Stimulated activated naive CD4-positive, alpha-beta T cell treated with Interleukin-2 at 50 U/mL for 16 hours (primary cell): ENCODE measurements around the gene OR5B3.
"Not testable (repeated sequence)": the region's sequence is repeated elsewhere in the genome, so short reads cannot be mapped to it uniquely, and the experiment has no call there.

Experiments used
- DNase-seq: peaks from one replicate; lab custom pipeline; 2025; lab: John Stamatoyannopoulos, UW

OR5B3 gene

GRCh38 chr11:58406774-58407173, at the start of gene OR5B3:
OR5B3 (minus strand) TSS chr11:58406874; CDS start chr11:58403409, 3,465 bp downstream.
- DNase-seq: no peak

GRCh38 chr11:58451585-58451984, 44.9 kb upstream of the OR5B3 start:
- no peak for DNase-seq

- DNase-seq: no peak
Observed at GRCh38 chr11:58446294-58446693, 39.6 kb upstream of the OR5B3 start.

- no peak for DNase-seq
Observed at GRCh38 chr11:58444300-58444699, 37.6 kb upstream of the OR5B3 start.

- DNase-seq: no peak
Observed at GRCh38 chr11:58442136-58442535, 35.5 kb upstream of the OR5B3 start, which contains the start of gene OR5B12. OR5B12 (minus strand) TSS chr11:58442236; CDS start chr11:58440151, 2,085 bp downstream.

- no peak for DNase-seq
Observed at GRCh38 chr11:58438486-58438885, 31.8 kb upstream of the OR5B3 start.

GRCh38 chr11:58434217-58434616, 27.5 kb upstream of the OR5B3 start:
- no peak for DNase-seq

GRCh38 chr11:58433638-58434203, 27.0 kb upstream of the OR5B3 start:
- DNase-seq: no peak

- DNase-seq: no peak
Observed at GRCh38 chr11:58429273-58429672, 22.6 kb upstream of the OR5B3 start.

GRCh38 chr11:58428021-58428420, 21.3 kb upstream of the OR5B3 start, which contains the start of gene OR5B2:
OR5B2 (minus strand) TSS chr11:58428121; CDS start chr11:58423261, 4,860 bp downstream.
- no peak for DNase-seq

GRCh38 chr11:58399622-58400021, 7.1 kb downstream of the OR5B3 start:
- not testable (repeated sequence) for DNase-seq

GRCh38 chr11:58395581-58395980, 11.1 kb downstream of the OR5B3 start:
- DNase-seq: no peak

GRCh38 chr11:58394195-58394594, 12.5 kb downstream of the OR5B3 start:
- no peak for DNase-seq

- DNase-seq: no peak
Observed at GRCh38 chr11:58392746-58393145, 13.9 kb downstream of the OR5B3 start.

GRCh38 chr11:58391879-58392278, 14.8 kb downstream of the OR5B3 start:
- DNase-seq: no peak

- no peak for DNase-seq
Observed at GRCh38 chr11:58390551-58391063, 16.1 kb downstream of the OR5B3 start.

GRCh38 chr11:58358969-58359368, 47.7 kb downstream of the OR5B3 start, which contains the start of gene OR5B17:
OR5B17 (minus strand) TSS chr11:58359069; CDS start chr11:58359069, 0 bp downstream.
- no peak for DNase-seq

GRCh38 chr11:58354727-58355126, 51.9 kb downstream of the OR5B3 start:
- no peak for DNase-seq
